SHP77 (cell line): ENCODE measurements around the gene RPTN.
A peak's percentile ranks its signal among the peaks of the same experiment; 100 is the strongest.
"Not testable (repeated sequence)": the region's sequence is repeated elsewhere in the genome, so short reads cannot be mapped to it uniquely, and the experiment has no call there.

Experiments
- DNase-seq, 2 experiments: peaks; one replicate each; lab custom pipeline; 2025; lab: John Stamatoyannopoulos, UW

RPTN gene

DNA sequence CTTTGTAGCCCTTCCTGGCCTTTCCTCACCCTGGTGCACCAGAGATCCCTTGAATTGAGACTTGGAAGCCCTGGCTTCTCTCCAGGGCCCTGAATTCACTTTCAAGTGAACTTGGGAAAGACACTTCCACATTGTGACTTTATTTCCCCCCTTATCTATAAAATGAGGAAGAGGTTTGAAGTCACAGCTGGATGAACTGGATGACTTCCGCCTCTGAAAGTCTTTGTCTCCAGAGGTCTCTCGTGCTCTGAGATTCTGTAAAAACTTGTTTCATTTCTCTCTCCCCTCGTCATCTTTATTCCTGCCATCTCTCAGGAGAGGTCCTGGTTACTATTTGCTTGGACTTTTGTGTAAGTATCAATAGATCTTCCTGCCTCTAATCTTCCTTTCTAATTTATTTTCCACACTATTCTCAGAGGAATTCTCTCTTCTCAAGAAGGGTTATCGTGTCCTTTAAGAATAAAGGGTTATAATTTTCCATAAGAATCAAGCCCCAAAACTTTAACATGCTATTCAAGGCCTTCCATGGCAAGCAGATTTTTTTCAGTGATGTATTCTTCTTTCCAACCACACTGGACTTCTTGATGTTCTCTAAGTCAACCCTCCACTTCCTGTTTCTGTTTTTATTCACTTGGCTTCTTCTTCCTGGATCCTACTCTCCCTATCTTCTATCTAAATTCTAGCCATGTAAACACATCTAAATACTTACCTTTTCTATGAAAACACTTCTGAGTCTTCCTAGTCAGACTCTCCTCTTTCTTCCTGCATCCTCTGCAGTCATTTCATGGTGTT lies 6.5 kb upstream of the RPTN start:
- no peak for DNase-seq

DNA sequence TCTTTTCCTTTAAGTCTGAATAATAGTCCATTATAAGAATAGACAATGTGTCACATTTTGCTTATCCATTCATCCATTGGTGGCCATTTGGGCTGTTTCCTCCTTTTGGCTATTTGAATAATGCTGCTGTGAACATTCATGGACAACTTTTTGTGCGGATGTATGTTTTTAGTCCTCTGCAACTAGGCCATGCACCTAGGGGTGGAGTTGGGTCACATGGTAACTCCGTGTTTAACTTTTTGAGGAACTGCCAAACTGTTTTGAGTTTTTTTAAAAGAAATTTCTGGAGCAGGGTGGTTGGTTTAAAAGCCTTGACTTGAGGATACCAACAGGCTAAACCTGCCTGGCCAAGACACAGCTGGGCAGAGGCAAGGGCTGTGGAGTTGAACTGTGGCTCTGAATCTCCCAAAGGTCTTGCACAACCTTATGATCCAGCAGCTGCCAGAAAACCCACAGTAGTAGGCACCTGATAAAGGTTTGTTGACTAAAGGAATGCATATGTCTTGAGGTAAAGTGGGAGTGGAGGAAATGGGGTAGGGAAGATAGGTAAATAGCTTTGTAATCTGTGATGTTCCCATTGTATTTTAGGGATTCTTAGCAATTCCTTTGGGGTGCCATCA lies 5.6 kb upstream of the RPTN start:
- DNase-seq, result no peak

DNA sequence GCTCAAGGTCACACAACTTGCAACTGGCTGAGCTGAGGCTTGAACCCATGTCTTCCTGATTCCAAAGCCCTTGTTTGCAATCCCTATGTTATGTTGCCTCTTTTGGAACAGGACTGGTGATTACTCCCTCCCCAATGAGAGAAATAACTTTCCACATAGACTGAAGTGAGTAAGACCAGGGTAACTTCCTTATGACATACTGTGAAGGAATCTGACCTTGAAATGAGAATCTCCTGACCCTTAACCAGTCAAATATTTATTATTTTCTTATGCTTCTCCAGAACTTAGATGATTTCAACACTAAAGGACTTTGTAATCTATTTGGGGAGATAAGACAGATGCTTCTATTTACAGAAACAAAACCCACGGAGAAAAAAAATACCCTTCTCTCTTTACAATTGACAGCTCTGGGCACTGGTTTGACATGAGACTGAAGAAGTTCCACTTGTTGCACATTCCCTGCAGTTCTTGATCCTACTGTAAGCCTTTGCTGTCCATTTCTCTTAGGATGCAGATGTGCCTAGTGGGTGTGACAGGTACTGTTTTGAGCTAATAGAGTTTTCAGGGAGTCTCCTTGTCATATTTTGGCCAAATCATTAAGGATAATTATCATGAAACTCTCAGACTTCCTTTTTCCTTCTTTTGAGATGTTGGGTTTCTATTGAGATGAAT lies 3.9 kb upstream of the RPTN start:
- no peak for DNase-seq

DNA sequence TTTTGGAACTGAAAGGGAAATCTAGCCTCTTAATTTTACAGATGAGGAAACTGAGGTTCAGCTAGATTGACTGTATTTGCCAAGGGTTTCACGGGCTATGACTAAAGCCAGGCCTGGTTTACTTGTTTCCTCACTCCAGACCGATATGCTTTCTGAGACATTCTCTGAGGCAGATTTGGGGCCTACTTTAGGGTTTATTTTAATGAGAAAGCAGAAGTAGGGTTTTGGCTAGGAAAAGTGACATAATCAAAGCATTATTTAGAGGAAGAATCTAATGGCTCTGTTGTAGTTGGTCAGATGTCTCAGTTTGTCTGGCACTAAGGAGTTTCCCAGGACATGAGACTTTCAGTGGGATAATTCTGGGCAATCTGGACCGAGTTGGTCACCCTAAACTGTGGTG lies 1.5 kb upstream of the RPTN start:
- DNase-seq, result no peak

DNA sequence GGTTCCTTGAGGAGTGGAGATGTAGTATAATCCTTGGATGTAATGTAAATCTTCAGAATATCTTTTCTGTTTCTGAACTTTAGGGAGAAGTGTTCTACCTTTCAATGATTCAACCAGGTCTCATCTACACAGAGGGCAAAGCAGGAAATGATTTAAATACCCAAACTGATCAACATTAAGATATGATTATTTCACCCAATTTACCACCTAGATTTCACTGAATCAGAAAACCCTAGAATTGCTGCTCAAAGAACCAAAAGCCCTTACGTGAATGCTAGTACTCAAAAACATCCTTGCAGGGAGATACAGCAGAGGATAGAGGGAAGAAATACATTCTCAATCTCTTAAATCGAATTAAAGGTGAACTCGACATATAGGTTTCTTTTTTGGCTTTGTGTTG lies 5.0 kb downstream of the RPTN start:
- DNase-seq, result no peak

DNA sequence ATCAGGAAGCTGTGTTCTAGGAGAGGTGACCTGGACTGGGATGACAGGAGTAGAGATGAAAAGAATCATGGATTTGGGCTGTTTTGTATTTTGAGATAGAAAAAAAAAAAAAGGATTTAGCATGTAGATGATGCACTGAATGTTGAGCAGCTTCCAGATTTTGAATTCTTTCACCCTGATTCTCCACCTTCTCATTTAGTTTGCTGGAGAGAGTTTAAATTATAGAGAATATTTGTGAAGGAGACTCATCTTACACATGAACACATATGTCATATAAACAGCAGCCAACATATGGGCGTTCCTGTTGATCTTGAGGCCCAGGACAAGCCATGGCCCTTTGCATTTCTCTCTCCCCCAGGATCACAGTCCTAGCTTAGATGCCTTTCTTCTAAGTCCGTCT lies 7.4 kb downstream of the RPTN start:
- no peak for DNase-seq

DNA sequence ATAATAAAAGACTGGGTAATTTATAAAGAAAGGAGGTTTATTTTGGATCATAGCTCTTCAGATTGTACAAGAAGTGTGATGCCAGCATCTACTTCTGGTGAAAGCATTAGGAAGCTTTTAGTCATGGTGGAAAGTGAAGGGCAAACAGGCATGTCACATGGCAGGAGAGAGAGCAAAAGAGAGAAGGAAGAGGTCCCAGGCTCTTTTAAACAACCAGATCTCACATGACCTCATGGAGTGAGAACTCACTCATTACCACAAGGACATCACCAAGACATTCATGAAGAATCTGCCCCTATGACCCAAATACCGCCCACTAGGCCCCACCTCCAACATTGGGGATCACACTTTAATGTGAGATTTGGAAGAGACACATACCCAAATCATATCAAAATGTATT lies 10.0 kb downstream of the RPTN start:
- no peak for DNase-seq

DNA sequence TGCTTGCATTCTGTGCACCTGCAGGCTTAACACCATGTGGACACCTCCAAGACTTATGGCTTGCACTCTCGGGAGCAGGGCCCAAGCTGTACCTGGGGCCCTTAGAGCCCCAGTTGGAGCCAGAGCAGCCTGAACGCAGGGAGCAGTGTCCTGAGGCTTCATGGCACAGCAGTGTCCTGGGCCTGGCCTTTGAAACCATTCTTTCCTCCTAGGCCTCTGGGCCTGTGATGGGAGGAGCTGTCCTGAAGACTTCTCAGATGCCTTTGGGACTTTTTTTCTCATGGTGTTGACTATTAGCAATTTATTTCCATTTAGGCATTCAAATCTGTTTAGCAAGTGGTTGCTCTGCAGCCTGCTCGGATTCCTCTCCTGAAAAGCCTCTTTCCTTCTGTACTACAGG lies 11.0 kb downstream of the RPTN start:
- no peak for DNase-seq

DNA sequence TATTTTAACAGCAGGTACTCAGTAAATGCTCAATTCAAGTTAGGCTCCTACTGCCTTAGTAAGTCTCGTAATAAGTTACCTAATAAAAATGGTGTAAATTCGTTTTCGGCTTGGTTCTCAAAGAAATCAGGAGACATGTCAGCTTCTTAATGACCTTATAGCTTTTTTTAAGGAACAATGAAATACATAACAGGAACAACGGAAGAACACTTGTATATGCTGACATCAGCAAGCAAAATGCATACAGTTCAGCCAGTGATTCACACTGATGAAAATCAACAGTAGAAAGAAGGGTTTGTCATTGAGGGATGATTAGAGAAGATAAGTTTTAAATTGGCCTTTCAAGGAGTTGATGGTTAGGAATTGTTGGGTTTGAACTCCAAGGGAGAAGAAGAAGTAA lies 13.3 kb downstream of the RPTN start:
- DNase-seq, result no peak

DNA sequence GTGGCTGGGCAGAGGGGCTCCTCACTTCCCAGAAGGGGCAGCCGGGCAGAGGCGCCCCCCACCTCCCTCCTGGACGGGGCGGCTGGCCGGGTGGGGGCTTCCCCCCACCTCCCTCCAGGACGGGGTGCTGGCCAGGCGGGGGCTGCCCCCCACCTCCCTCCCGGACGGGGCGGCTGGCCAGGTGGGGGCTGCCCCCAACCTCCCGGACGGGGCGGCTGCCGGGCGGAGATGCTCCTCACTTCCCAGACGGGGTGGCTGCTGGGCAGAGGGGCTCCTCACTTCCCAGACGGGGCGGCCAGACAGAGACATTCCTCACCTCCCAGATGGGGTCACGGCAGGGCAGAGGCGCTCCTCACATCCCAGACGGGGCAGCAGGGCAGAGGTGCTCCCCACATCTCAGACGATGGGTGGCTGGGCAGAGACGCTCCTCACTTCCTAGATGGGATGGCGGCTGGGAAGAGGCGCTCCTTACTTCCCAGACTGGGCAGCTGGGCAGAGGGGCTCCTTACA lies 14.3 kb downstream of the RPTN start:
- DNase-seq, result not testable (repeated sequence)

DNA sequence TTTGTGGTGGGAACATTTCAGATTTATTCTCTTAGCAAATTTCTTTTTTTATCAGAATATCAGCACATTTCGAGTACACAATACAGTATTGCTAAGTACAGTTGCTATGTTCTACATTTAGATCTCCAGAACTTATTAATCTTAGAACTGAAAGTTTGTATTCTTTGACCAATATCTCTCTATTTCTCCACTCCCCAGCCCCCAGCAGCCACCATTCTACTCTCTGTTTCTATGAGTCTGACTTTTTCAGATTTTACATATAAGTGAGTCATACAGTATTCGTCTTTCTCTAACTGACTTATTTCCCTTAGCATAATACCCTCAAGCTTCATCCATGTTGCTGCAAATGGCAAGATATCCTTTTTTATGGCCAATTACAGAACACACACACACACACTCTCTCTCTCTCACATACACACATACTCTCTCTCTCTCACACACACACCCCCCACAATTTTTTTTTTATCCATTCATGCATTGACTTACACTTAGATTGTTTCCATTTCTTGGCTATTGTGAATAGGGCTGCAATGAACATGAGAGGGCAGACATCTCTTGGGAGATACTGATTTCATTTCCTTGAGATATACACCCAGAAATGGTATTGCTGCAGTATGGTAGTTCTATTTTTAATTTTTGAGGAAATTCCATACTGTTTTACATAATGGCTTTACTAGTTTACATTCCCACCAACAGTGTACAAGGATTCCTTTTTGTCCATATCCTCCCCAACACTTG lies 15.7 kb downstream of the RPTN start:
- no peak for DNase-seq

DNA sequence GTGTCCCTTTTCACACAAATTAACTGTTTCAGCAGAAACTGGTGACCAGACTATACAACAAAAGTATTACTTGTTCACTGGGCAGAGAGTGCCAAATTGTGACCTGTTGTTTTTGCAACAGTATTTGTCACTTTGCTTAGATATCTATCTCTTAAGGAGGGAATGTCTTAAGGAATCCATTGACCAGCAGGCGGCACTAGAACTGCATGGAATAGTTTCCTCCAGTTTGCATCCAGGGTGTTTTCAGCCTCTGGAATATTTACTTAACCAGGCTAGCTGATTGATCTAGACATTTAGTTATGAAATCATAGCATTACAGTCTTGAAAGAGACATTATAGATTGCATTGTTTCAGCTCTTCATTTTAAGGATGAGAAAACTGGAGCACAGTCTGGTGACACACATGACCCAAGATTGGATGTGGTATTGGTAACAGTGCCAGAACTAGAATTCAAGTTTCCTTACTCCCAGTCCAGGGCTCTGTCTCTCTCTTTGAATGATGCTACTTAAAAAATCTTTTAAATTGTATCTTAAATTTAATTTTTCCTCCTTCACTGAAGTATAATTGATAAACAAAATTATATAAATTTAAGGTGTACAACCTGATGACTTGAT lies 16.9 kb downstream of the RPTN start:
- peak; percentile 74 to 80 for DNase-seq

DNA sequence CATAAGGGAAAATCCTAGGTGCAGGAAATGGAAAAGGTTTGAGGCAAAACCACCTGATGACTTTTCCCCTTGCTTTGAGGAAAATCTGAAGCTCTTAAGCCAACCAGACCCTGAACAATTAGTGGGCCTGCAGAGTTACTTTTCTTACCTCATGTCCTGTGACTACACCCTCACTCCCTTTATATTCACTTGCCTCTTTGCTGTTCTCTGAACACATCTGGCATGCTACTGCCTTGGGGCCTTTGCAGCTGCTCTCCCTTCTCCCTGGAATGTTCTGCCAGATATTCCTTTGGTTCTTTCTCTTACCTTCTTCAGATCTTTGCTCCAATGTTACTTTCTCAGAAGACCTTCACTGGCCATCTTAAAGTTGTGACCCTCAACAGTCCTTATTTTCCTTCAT lies 21.8 kb downstream of the RPTN start:
- no peak for DNase-seq

DNA sequence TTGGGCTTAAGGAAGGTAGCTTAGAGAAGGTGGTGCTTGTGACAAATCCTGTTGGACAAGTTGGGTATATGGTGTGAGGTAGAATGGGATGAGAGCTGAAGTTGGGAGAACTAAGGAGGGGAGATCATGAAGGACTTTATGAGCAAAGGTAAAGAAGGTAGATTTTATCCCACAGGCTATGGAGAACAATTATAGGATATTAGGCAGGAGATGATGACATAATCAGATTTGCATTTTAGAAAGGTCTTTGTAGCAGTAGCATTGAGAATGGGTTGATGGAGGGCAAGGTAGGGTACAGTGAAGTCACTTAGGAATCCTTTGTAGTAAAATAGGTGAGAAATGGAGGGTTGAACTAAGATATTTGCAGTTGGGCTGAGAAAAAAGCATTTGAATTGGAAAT lies 28.8 kb downstream of the RPTN start:
- DNase-seq, result no peak

DNA sequence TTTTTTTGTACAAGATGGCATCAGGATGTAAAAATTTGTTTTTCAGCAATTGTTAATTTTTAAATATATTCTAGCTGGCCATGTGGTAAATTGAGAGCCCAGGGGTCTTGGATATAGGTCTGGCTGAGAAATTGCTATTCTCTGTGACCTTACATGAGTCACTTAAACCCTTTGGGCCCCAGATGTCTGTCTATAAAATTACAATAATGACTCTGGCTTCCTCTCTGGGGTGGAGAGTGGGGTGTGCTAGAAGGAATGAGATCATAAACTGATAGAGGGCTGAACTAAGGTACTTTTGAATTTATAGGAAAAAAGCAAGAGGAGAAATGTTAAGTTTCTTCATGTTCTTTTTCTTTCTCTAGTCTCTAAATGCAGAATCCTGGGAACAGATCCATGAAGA lies 31.4 kb downstream of the RPTN start:
- DNase-seq, result no peak

DNA sequence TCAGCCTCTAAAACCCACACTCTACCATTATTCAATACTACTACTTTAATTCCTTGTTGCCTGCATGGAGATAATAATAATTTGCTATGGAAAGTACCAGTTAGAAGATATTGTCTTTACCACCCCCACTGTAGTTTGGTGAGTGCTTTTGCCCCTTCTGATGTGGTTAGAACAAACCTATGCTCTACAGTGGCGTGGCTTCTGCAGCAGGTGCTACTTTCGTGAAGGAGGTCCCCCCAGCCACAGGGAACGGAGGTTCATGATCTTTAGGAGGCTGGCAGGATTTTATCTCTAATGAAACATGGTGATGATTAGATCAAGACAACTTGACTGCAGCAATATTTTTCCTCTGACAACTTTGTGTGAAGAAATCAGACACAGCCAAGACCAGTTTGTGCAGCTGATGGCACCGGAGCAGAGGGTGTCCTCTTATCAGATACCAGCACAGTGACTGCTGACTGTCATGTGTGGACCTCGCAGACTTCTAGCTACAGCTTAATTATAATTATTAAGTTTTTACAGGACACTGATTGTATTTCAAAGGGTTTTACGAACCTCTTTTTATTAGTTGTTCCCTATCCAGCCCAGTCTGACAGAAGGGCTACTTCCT lies 33.1 kb downstream of the RPTN start:
- no peak for DNase-seq

DNA sequence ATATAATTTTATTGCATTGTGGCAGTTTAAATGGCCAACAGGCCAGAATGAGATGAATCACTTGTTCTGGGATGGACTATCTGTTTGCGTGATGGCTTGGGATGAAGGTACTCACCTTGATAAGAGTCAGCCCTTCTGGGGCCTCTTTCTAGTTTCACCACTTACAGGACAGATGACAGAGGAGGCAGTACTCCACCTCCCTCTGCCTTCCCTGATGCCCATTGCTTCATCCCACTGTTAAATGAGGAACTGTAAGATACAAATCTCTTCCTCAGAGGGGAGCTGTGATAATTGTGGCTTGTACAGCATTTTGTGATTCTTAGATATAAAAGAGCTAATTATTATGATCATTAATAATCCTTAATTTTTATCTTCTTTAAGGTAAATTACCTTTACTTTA lies 40.1 kb downstream of the RPTN start:
- DNase-seq, result no peak

DNA sequence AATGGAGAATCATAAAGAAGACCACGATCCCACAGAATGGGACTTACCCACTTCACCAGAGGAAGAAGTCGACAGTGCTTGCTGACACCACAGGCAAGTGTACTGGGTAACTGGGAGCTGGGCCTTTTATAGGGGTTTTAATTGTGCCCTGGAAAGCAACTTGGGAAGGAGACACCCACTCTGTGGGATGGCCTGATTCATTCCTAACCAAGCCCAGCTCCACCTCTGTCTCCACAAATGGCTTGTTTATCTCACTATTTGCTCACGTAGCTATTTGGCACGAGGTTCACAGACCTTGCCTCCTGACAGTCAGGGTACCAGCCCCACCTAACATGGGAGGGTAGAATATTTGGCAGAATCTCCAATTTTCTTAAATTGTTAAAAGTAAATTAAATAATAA lies 43.7 kb downstream of the RPTN start, which contains the start of gene TCHH:
Gene TCHH, minus strand, starts transcription at position 101 of the 400 bp plus-strand sequence. CDS start 1,364 bp downstream, outside the sequence.
- DNase-seq, result no peak

DNA sequence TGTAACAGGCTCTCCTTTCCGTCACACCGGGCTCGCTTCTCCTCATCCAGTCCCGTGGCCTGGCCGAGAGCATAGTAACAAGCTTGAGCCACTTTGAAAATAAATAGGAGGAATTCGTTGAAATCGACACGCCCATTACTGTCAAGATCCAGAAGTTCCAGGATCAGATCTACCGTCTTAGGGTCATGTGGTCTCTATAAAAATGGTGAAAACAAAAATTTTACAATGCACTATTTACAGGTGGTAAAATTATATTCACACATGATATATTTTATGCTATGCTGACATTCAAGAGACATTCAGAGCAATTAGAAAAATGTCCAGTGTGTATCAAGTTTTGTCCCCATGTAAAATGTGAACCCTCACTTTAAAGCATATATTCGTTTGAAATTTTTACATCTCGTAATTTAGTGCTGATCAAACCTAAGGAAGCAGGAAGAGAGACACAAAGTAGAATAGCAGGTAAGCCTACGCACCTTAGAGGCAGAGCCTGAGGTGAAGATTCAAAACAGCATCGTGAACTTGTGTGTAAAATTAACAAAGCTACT lies 46.1 kb downstream of the RPTN start:
- DNase-seq, result no peak

DNA sequence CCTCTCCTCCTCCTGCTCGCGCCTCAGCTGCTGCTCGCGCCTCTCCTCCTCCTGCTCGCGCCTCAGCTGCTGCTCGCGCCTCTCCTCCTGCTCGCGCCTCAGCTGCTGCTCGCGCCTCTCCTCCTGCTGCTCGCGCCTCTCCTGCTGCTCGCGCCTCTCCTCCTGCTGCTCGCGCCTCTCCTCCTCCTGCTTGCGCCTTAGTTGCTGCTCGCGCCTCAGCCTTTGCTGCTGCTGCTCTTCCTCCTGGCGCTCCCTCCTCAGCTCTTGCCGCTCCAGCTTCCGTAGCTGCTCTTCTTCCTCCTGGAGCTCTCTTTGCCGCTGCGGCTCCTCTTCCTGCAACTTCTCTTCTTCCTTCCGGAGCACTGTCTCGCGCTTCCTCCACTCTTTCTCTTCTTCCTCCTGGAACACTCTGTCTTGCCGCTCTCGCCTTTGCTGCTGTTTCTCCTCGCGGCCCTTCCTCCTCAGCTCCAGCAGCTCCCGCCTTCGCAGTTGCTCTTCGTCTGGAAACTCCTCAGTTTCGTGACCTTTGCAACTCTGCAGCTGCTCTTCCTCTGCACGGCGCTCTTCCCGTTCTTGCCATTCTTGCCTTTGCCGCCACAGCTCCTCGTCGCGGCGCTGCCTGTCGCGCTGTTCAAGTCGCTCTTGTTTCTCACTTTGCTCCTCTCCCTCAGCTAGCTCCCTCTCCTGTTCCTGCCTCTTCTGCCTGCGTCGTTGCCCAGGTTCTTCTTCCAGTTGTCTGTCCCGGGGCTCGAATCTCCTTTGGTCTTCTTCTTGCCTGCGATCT lies 46.7 kb downstream of the RPTN start:
- DNase-seq, result no peak
